Natural killer cell (primary cell): Measurements from ENCODE around the gene ALDOB. TPM values are rescaled to one million over a fixed set of nuclear protein-coding genes. Genes with fewer than 3 reads are reported as not detected.
A peak's percentile ranks its signal among the peaks of the same experiment; 100 is the strongest.

Source experiments
- ATAC-seq, 3 donors: fragments of 150-1000 bp in 2 of 3; fragments of 200-7000 bp in 1 of 3; cut with Tn5 transposase; 1 replicate in 1 of 3; 2 replicates in 2 of 3; pipeline ENCODE4 v1.10.0; 2021; ENCODE audit warnings: mild to moderate bottlenecking in 2 of 3, moderate library complexity in 2 of 3
- DNase-seq, 2 donors: peaks; one replicate each; pipeline versions ENCODE4 v3.0.0 to v3.0.0-alpha.2; 2013 to 2021; ENCODE audit warnings: mixed read lengths in 1 of 2
- H3K27ac ChIP-seq: one replicate; pipeline ENCODE4 v1.5.1; 2013; ENCODE audit warnings: mild to moderate bottlenecking, low read length
- H3K27me3 ChIP-seq: one replicate; pipeline ENCODE4 v1.6.1; 2013; ENCODE audit warnings: low read length; ENCODE audit not compliant: control insufficient read depth, insufficient read depth
- H3K36me3 ChIP-seq: one replicate; pipeline ENCODE4 v1.6.1; 2013; ENCODE audit warnings: low read length; ENCODE audit not compliant: control insufficient read depth, insufficient read depth
- H3K4me1 ChIP-seq: one replicate; pipeline ENCODE4 v1.6.1; 2013; ENCODE audit warnings: low read length; ENCODE audit not compliant: control insufficient read depth, insufficient read depth
- H3K4me3 ChIP-seq: one replicate; pipeline ENCODE4 v1.5.1; 2013; ENCODE audit warnings: low read length
- H3K9me3 ChIP-seq: one replicate; pipeline ENCODE4 v1.6.1; 2013; ENCODE audit warnings: low read length; ENCODE audit not compliant: control insufficient read depth, insufficient read depth
- H3K27ac Mint-ChIP-seq, 2 donors: one replicate each; pipeline ENCODE4 v1.8.0; 2022; ENCODE audit warnings: mild to moderate bottlenecking in 2 of 2, mixed read lengths in 2 of 2, moderate library complexity in 1 of 2
- H3K27me3 Mint-ChIP-seq, 2 donors: one replicate each; pipeline ENCODE4 v1.8.0; 2022; ENCODE audit warnings: low read depth in 2 of 2, mixed read lengths in 2 of 2
- H3K36me3 Mint-ChIP-seq: one replicate; pipeline ENCODE4 v1.8.0; 2022; ENCODE audit warnings: mixed read lengths
- H3K4me1 Mint-ChIP-seq, 2 donors: one replicate each; pipeline ENCODE4 v1.8.0; 2022; ENCODE audit warnings: mixed read lengths in 2 of 2
- H3K4me3 Mint-ChIP-seq: one replicate; pipeline ENCODE4 v1.8.0; 2022; ENCODE audit warnings: mild to moderate bottlenecking, moderate library complexity, mixed read lengths
- H3K9me3 Mint-ChIP-seq, 2 donors: one replicate each; pipeline ENCODE4 v1.8.0; 2022; ENCODE audit warnings: mixed read lengths in 2 of 2
- WGBS: methylation state at CpG from one replicate; pipeline ENCODE4 v1.1.7; 2013; ENCODE audit warnings: missing lambda C conversion rate; ENCODE audit not compliant: insufficient coverage; 5-methylcytosine and 5-hydroxymethylcytosine counted together
- intact Hi-C: fragments of 100-400 bp; cut with micrococcal nuclease; formaldehyde crosslinking; loops from one replicate; pipeline ENCODE4 v1.14.2; 2022
- total RNA-seq, 4 donors: library from RNA; stranded (reverse); fragments of 120-200 nt in 1 of 4; gene quantifications; one replicate each; pipeline versions ENCODE4 v1.2.3 to v1.2.4, GENCODE V29; 2013 to 2022
- TF ChIP-seq, protein P1 (sequence below): fragments of 200-600 bp; IDR thresholded peaks from one replicate; pipeline ENCODE4 v1.8.0; 2022; ENCODE audit warnings: antibody characterized with exemption

ALDOB gene
- total RNA-seq, 3 donors from 2014 or later (not counting 1 experiment from before 2014, with no cell fraction given) = not detected

DNA sequence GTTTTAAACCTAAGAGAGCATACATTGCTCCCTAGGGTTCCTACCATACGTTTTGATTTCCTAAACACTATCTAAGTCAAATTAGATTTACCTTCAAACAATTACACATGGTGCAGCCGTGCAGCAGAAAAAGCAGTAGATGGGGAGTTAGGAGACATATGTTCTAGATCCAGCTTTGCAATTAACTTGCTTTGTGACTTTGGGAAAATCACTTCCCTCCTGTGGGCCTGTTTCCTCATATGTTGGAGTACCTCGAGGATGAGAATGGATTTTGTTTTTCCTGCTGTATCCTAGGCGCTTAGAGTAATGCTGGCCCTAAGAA, 37.9 kb downstream of the ALDOB start:
- Histone ChIP-seq H3K27ac (peak overlapping the region; percentile 93), H3K4me3 (peak overlapping the region; percentile 77), H3K27me3 (no peaks in the 10 kb centered on the region), H3K36me3 (peaks cover 22% of the 10 kb centered on the region), H3K9me3 (no peaks in the 10 kb centered on the region), H3K4me1 (peaks cover 12% of the 10 kb centered on the region)
- peak overlapping the region; percentile 98 to 99 for H3K27ac Mint-ChIP-seq
- intact Hi-C loops = loop anchor here (1.0 kb wide), 1 partner anchor 136 kb away; the partner anchor contains the start of gene RNF20
- H3K4me3 Mint-ChIP-seq = peak overlapping the region; percentile 96
- peaks cover 20% of the 10 kb centered on the region for H3K36me3 Mint-ChIP-seq
- H3K4me1 Mint-ChIP-seq = peaks cover 69 to 70% of the 10 kb centered on the region in 2 donors
- TF ChIP-seq, protein P1, sequence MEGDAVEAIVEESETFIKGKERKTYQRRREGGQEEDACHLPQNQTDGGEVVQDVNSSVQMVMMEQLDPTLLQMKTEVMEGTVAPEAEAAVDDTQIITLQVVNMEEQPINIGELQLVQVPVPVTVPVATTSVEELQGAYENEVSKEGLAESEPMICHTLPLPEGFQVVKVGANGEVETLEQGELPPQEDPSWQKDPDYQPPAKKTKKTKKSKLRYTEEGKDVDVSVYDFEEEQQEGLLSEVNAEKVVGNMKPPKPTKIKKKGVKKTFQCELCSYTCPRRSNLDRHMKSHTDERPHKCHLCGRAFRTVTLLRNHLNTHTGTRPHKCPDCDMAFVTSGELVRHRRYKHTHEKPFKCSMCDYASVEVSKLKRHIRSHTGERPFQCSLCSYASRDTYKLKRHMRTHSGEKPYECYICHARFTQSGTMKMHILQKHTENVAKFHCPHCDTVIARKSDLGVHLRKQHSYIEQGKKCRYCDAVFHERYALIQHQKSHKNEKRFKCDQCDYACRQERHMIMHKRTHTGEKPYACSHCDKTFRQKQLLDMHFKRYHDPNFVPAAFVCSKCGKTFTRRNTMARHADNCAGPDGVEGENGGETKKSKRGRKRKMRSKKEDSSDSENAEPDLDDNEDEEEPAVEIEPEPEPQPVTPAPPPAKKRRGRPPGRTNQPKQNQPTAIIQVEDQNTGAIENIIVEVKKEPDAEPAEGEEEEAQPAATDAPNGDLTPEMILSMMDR = no peak
- ATAC-seq (no peak), DNase-seq (no peak)
- WGBS = 10% methylated on average over 3 of the region's 4 CpGs
- no peaks in the 10 kb centered on the region for H3K9me3 Mint-ChIP-seq
- H3K27me3 Mint-ChIP-seq = no peaks in the 10 kb centered on the region

DNA sequence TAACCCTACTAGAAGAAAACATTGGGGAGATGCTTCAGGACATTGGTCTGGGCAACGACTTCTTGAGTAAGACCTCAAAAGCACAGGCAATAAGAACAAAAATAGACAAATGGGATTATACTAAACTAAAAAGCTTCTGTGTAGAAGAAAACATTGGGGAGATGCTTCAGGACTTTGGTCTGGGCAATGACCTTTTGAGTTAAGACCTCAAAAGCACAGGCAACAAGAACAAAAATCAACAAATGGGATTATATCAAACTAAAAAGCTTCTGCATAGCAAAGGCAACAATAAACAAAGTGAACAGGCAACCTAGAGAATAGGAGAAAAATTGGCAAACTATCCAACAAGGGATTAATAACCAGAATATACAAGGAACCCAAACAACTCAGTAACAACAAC, 40.9 kb downstream of the ALDOB start:
- Mint-ChIP-seq H3K27me3 (no peaks in the 10 kb centered on the region), H3K4me3 (no peak overlapping the region), H3K9me3 (no peaks in the 10 kb centered on the region), H3K27ac (no peak overlapping the region), H3K4me1 (peaks cover 62 to 64% of the 10 kb centered on the region in 2 donors), H3K36me3 (peaks cover 8% of the 10 kb centered on the region)
- no peak for DNase-seq
- intact Hi-C loops = no loop called here
- Histone ChIP-seq H3K4me3 (no peak overlapping the region), H3K4me1 (peaks cover 8% of the 10 kb centered on the region), H3K36me3 (peaks cover 8% of the 10 kb centered on the region), H3K9me3 (no peaks in the 10 kb centered on the region), H3K27me3 (no peaks in the 10 kb centered on the region), H3K27ac (no peak overlapping the region)
- no CpG with 5 or more reads among the region's 1 CpG for WGBS
- no peak for ATAC-seq
- TF ChIP-seq, protein P1 = no peak

DNA sequence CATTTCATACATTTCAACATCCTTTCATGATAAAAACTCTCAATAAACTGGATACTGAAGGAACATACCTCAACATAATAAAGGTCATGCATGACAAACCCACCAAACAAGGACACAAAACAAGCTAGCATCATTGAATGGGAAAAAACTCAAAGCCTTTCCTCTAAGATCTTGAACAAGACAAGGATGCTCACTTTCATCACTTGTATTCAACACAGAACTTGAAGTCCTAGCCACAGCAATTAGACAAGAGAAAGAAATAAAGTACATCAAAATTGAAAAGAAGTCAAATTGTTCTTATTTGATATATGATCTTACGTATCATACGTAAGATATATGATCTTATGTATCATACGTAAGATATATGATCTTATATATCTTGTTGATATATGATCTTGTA, 42.4 kb downstream of the ALDOB start:
- WGBS = no CpG with 5 or more reads among the region's 3 CpGs
- Mint-ChIP-seq H3K36me3 (peaks cover 8% of the 10 kb centered on the region), H3K27ac (no peak overlapping the region), H3K9me3 (no peaks in the 10 kb centered on the region), H3K4me3 (no peak overlapping the region), H3K4me1 (peaks cover 50 to 51% of the 10 kb centered on the region in 2 donors), H3K27me3 (no peaks in the 10 kb centered on the region)
- DNase-seq (no peak), ATAC-seq (no peak)
- TF ChIP-seq, protein P1 = no peak
- Histone ChIP-seq H3K9me3 (no peaks in the 10 kb centered on the region), H3K4me3 (no peak overlapping the region), H3K4me1 (no peaks in the 10 kb centered on the region), H3K36me3 (peaks cover 20% of the 10 kb centered on the region), H3K27ac (no peak overlapping the region), H3K27me3 (no peaks in the 10 kb centered on the region)
- intact Hi-C loops = no loop called here

DNA sequence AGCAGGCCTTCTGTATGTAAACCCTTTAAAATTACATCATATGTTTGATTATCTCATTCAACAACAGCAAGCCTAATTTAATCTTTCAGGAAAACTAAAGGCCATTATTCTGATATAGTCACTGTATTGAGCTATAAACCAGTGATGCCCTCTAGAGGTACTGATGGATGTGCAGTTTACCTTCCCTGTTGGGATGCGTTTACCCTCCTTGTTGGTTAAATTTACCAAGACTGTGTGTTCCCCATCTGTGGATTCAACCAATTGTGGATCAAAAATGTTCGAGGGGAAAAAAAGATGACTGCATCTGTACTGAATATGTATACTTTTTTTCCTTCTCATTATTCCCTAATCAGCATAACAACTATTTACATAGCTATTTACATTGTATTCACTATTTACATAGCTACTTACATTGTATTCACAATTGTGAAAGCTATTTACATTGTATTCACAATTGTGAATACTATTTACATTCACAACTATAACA, 47.0 kb downstream of the ALDOB start:
- peak overlapping the region; percentile 14 to 33 for H3K27ac Mint-ChIP-seq
- no peak overlapping the region for H3K27ac ChIP-seq
- H3K36me3 Mint-ChIP-seq = peaks cover 16% of the 10 kb centered on the region
- no peaks in the 10 kb centered on the region for H3K27me3 Mint-ChIP-seq
- H3K9me3 Mint-ChIP-seq = peaks cover 6 to 8% of the 10 kb centered on the region in 2 donors
- DNase-seq (no peak), ATAC-seq (no peak)
- H3K27me3 ChIP-seq = no peaks in the 10 kb centered on the region
- peaks cover 20% of the 10 kb centered on the region for H3K36me3 ChIP-seq
- 100% methylated on average over 1 of the region's 2 CpGs for WGBS
- no peaks in the 10 kb centered on the region for H3K4me1 ChIP-seq
- TF ChIP-seq, protein P1 = no peak
- intact Hi-C loops = no loop called here
- H3K4me3 ChIP-seq = no peak overlapping the region
- peaks cover 17 to 23% of the 10 kb centered on the region in 2 donors for H3K4me1 Mint-ChIP-seq
- H3K4me3 Mint-ChIP-seq = no peak overlapping the region
- H3K9me3 ChIP-seq = peaks cover 9% of the 10 kb centered on the region
